Heart left ventricle (tissue), 16 donors: ENCODE results near the gene MARK3. TPM values are rescaled to one million over a fixed set of nuclear protein-coding genes. Genes with fewer than 3 reads are reported as not detected.
A peak's percentile ranks its signal among the peaks of the same experiment; 100 is the strongest.
"Not testable (repeated sequence)": the region's sequence is repeated elsewhere in the genome, so short reads cannot be mapped to it uniquely, and the experiment has no call there.

ENCODE experiments used
- ATAC-seq, 4 donors: fragments of 200-7000 bp; cut with Tn5 transposase; one replicate each; pipeline ENCODE4 v1.9.1; 2020 to 2022; ENCODE audit warnings: moderate library complexity in 4 of 4, mild to moderate bottlenecking in 3 of 4, moderate number of reproducible peaks in 1 of 4
- DNase-seq, 5 donors: peaks; one replicate each; pipeline ENCODE4 v3.0.0-alpha.2; 2020
- H3K27ac ChIP-seq, 12 donors: fragments of 200-600 bp; sonication (generic) in 4 of 12; one replicate each; pipeline versions ENCODE4 v1.5.0 to v1.8.0; 2016 to 2022; ENCODE audit warnings: mild to moderate bottlenecking in 2 of 12
- H3K27me3 ChIP-seq, 9 donors: fragments of 200-600 bp; sonication (generic) in 2 of 9; one replicate each; pipeline versions ENCODE4 v1.5.1 to v1.8.0; 2016 to 2022; ENCODE audit warnings: mild to moderate bottlenecking in 3 of 9
- H3K36me3 ChIP-seq, 9 donors: fragments of 200-600 bp; sonication (generic) in 2 of 9; one replicate each; pipeline versions ENCODE4 v1.5.0 to v1.8.0; 2018 to 2022; ENCODE audit warnings: mild to moderate bottlenecking in 2 of 9
- H3K4me1 ChIP-seq, 12 donors: fragments of 200-600 bp; sonication (generic) in 4 of 12; one replicate each; pipeline versions ENCODE4 v1.5.0 to v1.8.0; 2016 to 2022; ENCODE audit warnings: mild to moderate bottlenecking in 3 of 12
- H3K4me3 ChIP-seq, 12 donors: fragments of 200-600 bp; sonication (generic) in 4 of 12; one replicate each; pipeline versions ENCODE4 v1.5.0 to v1.8.0; 2017 to 2022; ENCODE audit warnings: mild to moderate bottlenecking in 9 of 12, moderate library complexity in 4 of 12
- H3K9me3 ChIP-seq, 12 donors: fragments of 200-600 bp; sonication (generic) in 4 of 12; one replicate each; pipeline versions ENCODE4 v1.5.0 to v1.8.0; 2016 to 2022; ENCODE audit warnings: mild to moderate bottlenecking in 1 of 12
- POLR2A ChIP-seq, 2 donors: fragments of 450-650 bp; IDR thresholded peaks; one replicate each; pipeline ENCODE4 v1.6.1; 2017; ENCODE audit warnings: antibody characterized with exemption in 2 of 2, mild to moderate bottlenecking in 2 of 2, moderate library complexity in 2 of 2
- WGBS, 4 donors: extraction: QIAGEN DNeasy Blood & Tissue Kit in 2 of 4; methylation state at CpG; one replicate each; pipeline versions ENCODE4 v1.1.5 to v1.1.7; 2013 to 2018; 5-methylcytosine and 5-hydroxymethylcytosine counted together
- intact Hi-C, 10 donors: fragments of 100-400 bp; cut with DNase I; formaldehyde crosslinking; loops; one replicate each; pipeline versions ENCODE4 v1.11.1 to v1.14.2; 2022
- polyA plus RNA-seq, 2 donors: library from polyadenylated mRNA; stranded (reverse); fragments of 200-250 nt; gene quantifications; one replicate each; pipeline ENCODE4 v1.2.3, GENCODE V29; 2013
- total RNA-seq, 9 donors: library from RNA; depleted of rRNA in 2 of 9; stranded (reverse); fragments of >200 nt in 2 of 9; fragmentation: NEBNext Ultra II Directional in 3 of 9; extraction: Animal tissue kit (Norgen Biotek cat#: 25700) in 3 of 9; gene quantifications; one replicate each; pipeline versions ENCODE4 v1.1.0 to v1.2.4, GENCODE V29; 2016 to 2023
- TF ChIP-seq, protein P1 (sequence below), 12 donors: fragments of 200-600 bp; sonication (generic) in 4 of 12; IDR thresholded peaks; one replicate each; pipeline versions ENCODE4 v1.5.0 to v1.8.0; 2018 to 2022; ENCODE audit warnings: antibody characterized with exemption in 12 of 12, mild to moderate bottlenecking in 5 of 12
- donor health status: ischemic (EF 13 %, LVEDD 7.1; RV severe dilation, severe dysfunction).
- donor health status: healthy with polysubstance abuse.
- donor health status: DM: no; HTN: yes; CAD: no.
- donor health status: DM: no; HTN: no; CAD: no.
- donor health status: ischemic (EF 25% LVEDD 6.9; RV normal size, moderate dysfunction).
- donor health status: ischemic (EF 25% LVEDD 5.7; RV mildly dilated, moderate dysfunction).
- donor health status: healthy.
- donor health status: DM: yes; HTN: yes; CAD: no.
- donor health status: ischemic (EF 35%, LVEDD 5.7; RV mildly dilated, moderate dysfunction).
- donor health status: nonischemic (EF 11% LVEDD 7.7; RV severe dilation, severe dysfunction).
- donor health status: DM: yes; HTN: yes; CAD: no.
- donor health status: PGD.
- donor health status: ischemic (EF 29% LVEDD 5.4; RV normal size, mild dysfunction).
- donor health status: nonischemic (EF 23%, LVEDD 6.1; RV moderate dilation, normal function).

Gene MARK3
- total and polyA plus RNA-seq, 11 donors = 54.0 to 156 (median 111) TPM

GRCh38 chr14:103524002-103524935, 139.1 kb downstream of the MARK3 start:
- no peak overlapping the region for H3K4me3 ChIP-seq
- WGBS, 4 donors = 71 to 80% (median 77%) methylated on average over 10 to 12 of the region's 12 CpGs
- DNase-seq (no peak), ATAC-seq (no peak)
- intact Hi-C loops = no loop called here
- peaks cover 0 to 80% (median 52%) of the 10 kb centered on the region in 12 donors for H3K4me1 ChIP-seq
- H3K27ac ChIP-seq = peak overlapping the region in 3 of 12 donors; percentile 19 to 96 (median 72)
- H3K9me3 ChIP-seq = no peaks in the 10 kb centered on the region
- H3K36me3 ChIP-seq = peaks cover 0 to 11% (median 0%) of the 10 kb centered on the region in 9 donors
- TF ChIP-seq, protein P1, sequence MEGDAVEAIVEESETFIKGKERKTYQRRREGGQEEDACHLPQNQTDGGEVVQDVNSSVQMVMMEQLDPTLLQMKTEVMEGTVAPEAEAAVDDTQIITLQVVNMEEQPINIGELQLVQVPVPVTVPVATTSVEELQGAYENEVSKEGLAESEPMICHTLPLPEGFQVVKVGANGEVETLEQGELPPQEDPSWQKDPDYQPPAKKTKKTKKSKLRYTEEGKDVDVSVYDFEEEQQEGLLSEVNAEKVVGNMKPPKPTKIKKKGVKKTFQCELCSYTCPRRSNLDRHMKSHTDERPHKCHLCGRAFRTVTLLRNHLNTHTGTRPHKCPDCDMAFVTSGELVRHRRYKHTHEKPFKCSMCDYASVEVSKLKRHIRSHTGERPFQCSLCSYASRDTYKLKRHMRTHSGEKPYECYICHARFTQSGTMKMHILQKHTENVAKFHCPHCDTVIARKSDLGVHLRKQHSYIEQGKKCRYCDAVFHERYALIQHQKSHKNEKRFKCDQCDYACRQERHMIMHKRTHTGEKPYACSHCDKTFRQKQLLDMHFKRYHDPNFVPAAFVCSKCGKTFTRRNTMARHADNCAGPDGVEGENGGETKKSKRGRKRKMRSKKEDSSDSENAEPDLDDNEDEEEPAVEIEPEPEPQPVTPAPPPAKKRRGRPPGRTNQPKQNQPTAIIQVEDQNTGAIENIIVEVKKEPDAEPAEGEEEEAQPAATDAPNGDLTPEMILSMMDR (IDR thresholded peaks at IDR 0.05) = no peak
- TF ChIP-seq POLR2A (IDR thresholded peaks at IDR 0.05) = no peak
- peaks cover 0 to 34% (median 0%) of the 10 kb centered on the region in 9 donors for H3K27me3 ChIP-seq

GRCh38 chr14:103525430-103526246, 140.4 kb downstream of the MARK3 start:
- H3K9me3 ChIP-seq, DNase-seq, intact Hi-C loops, H3K36me3 ChIP-seq, H3K4me3 ChIP-seq, ATAC-seq: not testable (repeated sequence)
- Histone ChIP-seq H3K27ac (peak overlapping the region in 10 of 12 donors; percentile 10 to 96 (median 46)), H3K4me1 (peaks cover 3 to 80% (median 53%) of the 10 kb centered on the region in 12 donors), H3K27me3 (peaks cover 0 to 34% (median 0%) of the 10 kb centered on the region in 9 donors)
- WGBS, 4 donors = 48 to 60% (median 55%) methylated on average over 16 to 17 of the region's 17 CpGs

DNA sequence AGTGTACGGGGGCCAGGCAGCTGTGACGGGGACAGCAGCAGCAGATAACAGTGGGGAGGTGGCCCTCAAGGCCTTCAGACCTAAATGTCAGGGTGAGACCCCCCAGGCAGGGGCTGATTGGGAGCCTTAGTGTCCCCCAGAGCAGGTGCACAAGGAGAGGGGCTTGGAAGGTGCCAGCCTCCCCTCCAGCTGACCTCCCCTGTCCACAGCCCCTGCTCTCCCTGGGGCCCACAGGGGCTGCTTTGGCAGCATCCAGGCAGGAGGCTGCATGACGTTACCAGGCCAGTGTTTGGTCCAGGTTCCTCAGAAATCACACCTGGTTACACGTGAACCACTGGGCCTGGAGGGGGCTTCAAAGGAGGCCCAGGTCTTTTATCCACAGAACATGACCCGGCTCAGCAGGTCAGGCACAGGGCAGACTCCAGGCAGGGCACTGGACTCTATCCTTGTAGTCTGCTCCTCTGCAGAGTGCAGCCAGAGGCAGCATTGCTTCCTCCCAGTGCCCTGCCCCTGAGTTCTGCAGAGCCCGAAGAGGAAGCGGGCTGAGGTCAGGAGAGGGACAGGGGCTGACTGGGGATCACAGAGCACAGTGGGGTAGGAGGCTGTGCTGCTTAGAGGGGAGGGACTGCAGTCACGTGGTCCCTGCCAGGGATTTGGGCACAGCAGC, 141.2 kb downstream of the MARK3 start:
- Histone ChIP-seq H3K27me3 (peaks cover 0 to 28% (median 0%) of the 10 kb centered on the region in 9 donors), H3K36me3 (peaks cover 0 to 6% (median 0%) of the 10 kb centered on the region in 9 donors), H3K4me1 (peaks cover 3 to 79% (median 48%) of the 10 kb centered on the region in 12 donors), H3K4me3 (no peak overlapping the region), H3K27ac (peak overlapping the region in 10 of 12 donors; percentile 10 to 96 (median 46)), H3K9me3 (no peaks in the 10 kb centered on the region)
- ATAC-seq (no peak), DNase-seq (no peak)
- 68 to 75% (median 73%) methylated on average over 6 to 8 of the region's 8 CpGs for WGBS, 4 donors
- TF ChIP-seq, protein P1 (IDR thresholded peaks at IDR 0.05) = no peak
- TF ChIP-seq POLR2A (IDR thresholded peaks at IDR 0.05) = no peak
- intact Hi-C loops = no loop called here

GRCh38 chr14:103526914-103527248, 141.7 kb downstream of the MARK3 start:
- H3K27me3 ChIP-seq = peaks cover 0 to 23% (median 0%) of the 10 kb centered on the region in 9 donors
- intact Hi-C loops = no loop called here
- peaks cover 0 to 6% (median 0%) of the 10 kb centered on the region in 9 donors for H3K36me3 ChIP-seq
- TF ChIP-seq, protein P1 (IDR thresholded peaks at IDR 0.05) = no peak
- no peak for TF ChIP-seq POLR2A (IDR thresholded peaks at IDR 0.05)
- no peak for DNase-seq
- WGBS, 4 donors = 82 to 100% (median 85%) methylated on average over 1 of the region's 1 CpG
- no peaks in the 10 kb centered on the region for H3K9me3 ChIP-seq
- H3K27ac ChIP-seq = peak overlapping the region in 4 of 12 donors; percentile 91 to 96 (median 94)
- ATAC-seq = no peak
- H3K4me3 ChIP-seq = no peak overlapping the region
- peaks cover 3 to 76% (median 43%) of the 10 kb centered on the region in 12 donors for H3K4me1 ChIP-seq
